Osteoblast (primary cell): ENCODE results near the gene TNNI3K. TPM values are rescaled to one million over a fixed set of nuclear protein-coding genes. Genes with fewer than 3 reads are reported as not detected.

Experiments used
- DNase-seq: peaks from one replicate; pipeline ENCODE4 v3.0.0; 2011; ENCODE audit warnings: low spot score, mixed read lengths; ENCODE audit not compliant: insufficient read length; ENCODE audit errors: missing footprints
- H2AFZ ChIP-seq: 2 replicates; pipeline ENCODE4 v1.6.0; 2011; ENCODE audit warnings: mild to moderate bottlenecking, low read length
- H3K27ac ChIP-seq: 2 replicates; pipeline ENCODE4 v1.5.1; 2011; ENCODE audit warnings: mild to moderate bottlenecking, low read depth, low read length, moderate library complexity
- H3K27me3 ChIP-seq: 2 replicates; pipeline ENCODE4 v1.6.0; 2012; ENCODE audit warnings: mild to moderate bottlenecking, control low read depth, inconsistent platforms, low read length, moderate library complexity; ENCODE audit not compliant: insufficient read depth
- H3K36me3 ChIP-seq: 2 replicates; pipeline ENCODE4 v1.5.1; 2011; ENCODE audit warnings: mild to moderate bottlenecking, low read length, control low read depth, moderate library complexity; ENCODE audit not compliant: insufficient read depth
- H3K4me1 ChIP-seq: 2 replicates; pipeline ENCODE4 v1.5.1; 2011; ENCODE audit warnings: mild to moderate bottlenecking, low read length, control low read depth, moderate library complexity; ENCODE audit not compliant: insufficient read depth
- H3K4me2 ChIP-seq: 2 replicates; pipeline ENCODE4 v1.6.0; 2011; ENCODE audit warnings: mild to moderate bottlenecking, low read length; ENCODE audit not compliant: insufficient read depth
- H3K4me3 ChIP-seq: fragments of 200-600 bp; sonication (generic); 3 replicates; pipeline ENCODE4 v1.5.1; 2012; ENCODE audit warnings: mild to moderate bottlenecking, low read length, inconsistent platforms; ENCODE audit not compliant: insufficient read depth
- H3K79me2 ChIP-seq: 2 replicates; pipeline ENCODE4 v1.6.0; 2012; ENCODE audit warnings: mild to moderate bottlenecking, low read length, control low read depth, inconsistent platforms; ENCODE audit not compliant: insufficient read depth
- H3K9me3 ChIP-seq: 2 replicates; pipeline ENCODE4 v1.5.1; 2011; ENCODE audit warnings: low read depth, low read length, control low read depth
- H4K20me1 ChIP-seq: 2 replicates; pipeline ENCODE4 v1.6.0; 2012; ENCODE audit warnings: mild to moderate bottlenecking, low read length, control low read depth; ENCODE audit not compliant: insufficient read depth
- total RNA-seq: library from RNA; depleted of rRNA; stranded (reverse); fragments of >200 nt; gene quantifications from 2 replicates; pipeline ENCODE4 v1.2.3, GENCODE V29; 2012
- TF ChIP-seq, protein P1 (sequence below): IDR thresholded peaks from 2 replicates; pipeline ENCODE4 v1.5.1; 2011; ENCODE audit warnings: mild to moderate bottlenecking, low read depth, low read length, moderate library complexity; ENCODE audit errors: extremely low read depth

Gene TNNI3K
- total RNA-seq, 1 donor = 0.72 TPM

DNA sequence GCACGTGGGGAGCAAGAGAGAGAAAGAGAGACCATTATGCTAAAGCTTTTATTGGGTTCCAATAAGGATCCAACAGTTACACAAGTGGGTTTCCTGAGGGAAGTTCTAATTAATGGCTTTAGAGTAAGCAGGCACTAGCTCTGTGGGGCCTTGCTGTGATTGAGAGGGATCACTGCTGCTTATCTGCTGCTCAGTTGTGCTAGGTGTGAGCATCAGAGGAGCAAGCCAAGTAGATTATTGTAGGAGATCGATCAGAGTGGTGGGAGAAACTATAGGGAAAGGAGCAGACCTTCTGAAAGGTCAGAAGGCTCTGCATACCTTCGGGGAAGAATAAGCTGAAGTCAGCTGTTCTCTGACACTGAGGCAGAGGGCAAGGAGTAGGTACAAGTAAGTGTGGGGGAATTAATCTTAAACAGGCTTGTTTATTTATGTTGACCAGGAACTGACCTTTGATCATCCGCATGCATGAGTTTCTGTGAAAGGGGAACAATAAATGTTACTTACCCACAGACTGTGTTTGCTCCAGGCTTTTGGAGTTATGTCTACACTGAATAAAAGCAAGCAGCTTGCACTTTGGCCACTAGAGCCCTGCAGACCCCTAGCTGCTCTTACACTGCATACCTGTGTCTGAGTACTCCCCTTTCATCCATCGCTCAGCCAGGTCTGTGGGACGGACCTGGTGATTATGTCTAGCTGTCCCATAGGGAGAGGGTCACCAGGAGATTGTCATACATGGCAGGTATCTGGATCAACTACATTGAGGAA is 89.7 kb downstream of the TNNI3K start:
- Histone ChIP-seq H3K4me1 (no peaks in the 10 kb centered on the region), H3K4me2 (no peak overlapping the region), H3K79me2 (no peaks in the 10 kb centered on the region), H3K9me3 (no peaks in the 10 kb centered on the region), H3K4me3 (no peak overlapping the region), H2AFZ (no peak overlapping the region), H3K27me3 (no peaks in the 10 kb centered on the region), H4K20me1 (no peaks in the 10 kb centered on the region), H3K36me3 (no peaks in the 10 kb centered on the region), H3K27ac (no peak overlapping the region)
- TF ChIP-seq, protein P1, sequence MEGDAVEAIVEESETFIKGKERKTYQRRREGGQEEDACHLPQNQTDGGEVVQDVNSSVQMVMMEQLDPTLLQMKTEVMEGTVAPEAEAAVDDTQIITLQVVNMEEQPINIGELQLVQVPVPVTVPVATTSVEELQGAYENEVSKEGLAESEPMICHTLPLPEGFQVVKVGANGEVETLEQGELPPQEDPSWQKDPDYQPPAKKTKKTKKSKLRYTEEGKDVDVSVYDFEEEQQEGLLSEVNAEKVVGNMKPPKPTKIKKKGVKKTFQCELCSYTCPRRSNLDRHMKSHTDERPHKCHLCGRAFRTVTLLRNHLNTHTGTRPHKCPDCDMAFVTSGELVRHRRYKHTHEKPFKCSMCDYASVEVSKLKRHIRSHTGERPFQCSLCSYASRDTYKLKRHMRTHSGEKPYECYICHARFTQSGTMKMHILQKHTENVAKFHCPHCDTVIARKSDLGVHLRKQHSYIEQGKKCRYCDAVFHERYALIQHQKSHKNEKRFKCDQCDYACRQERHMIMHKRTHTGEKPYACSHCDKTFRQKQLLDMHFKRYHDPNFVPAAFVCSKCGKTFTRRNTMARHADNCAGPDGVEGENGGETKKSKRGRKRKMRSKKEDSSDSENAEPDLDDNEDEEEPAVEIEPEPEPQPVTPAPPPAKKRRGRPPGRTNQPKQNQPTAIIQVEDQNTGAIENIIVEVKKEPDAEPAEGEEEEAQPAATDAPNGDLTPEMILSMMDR = no peak
- no peak for DNase-seq

DNA sequence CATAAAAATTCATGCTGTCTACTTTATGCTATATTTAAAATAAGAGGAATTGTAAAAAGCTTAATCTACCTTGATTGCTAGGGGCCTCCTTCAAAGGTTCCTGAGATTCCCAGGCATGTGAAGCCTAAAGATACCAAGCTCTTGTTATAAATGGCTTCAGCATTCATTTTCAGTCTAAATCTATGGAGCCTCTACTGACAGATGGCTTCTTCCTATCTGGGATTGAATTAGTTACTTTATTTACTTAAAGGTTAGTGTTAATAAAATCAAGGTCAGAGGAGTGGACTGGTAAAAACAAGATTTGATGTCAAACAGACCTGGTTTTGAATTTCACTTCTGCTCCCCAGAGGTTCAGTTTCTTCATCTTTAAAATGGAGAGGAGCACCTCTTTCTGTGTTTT is 93.7 kb downstream of the TNNI3K start:
- Histone ChIP-seq H3K4me2 (no peak overlapping the region), H3K9me3 (no peaks in the 10 kb centered on the region), H3K36me3 (no peaks in the 10 kb centered on the region), H4K20me1 (no peaks in the 10 kb centered on the region), H3K27me3 (no peaks in the 10 kb centered on the region), H3K27ac (no peak overlapping the region), H3K4me3 (no peak overlapping the region), H3K4me1 (no peaks in the 10 kb centered on the region), H2AFZ (no peak overlapping the region), H3K79me2 (no peaks in the 10 kb centered on the region)
- DNase-seq = no peak
- TF ChIP-seq, protein P1 = no peak

DNA sequence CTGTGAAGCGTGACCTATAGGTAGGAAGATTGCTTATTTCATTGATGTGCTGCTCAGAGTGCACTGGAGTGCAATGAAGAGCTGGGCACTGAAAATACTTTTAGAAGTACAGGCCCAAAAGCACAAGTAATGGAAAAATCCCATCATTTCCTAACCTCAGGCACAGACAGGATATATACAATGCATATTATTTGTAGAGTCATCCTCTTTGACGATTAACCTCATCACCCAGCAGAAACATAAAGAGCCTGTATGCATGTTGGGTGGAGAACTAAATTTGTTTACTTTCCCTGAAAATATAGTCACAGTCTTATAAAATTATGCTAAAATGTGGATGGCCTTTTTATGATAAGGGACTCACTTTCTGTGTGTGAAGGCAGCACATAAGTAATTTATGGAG is 98.1 kb downstream of the TNNI3K start:
- Histone ChIP-seq H4K20me1 (no peaks in the 10 kb centered on the region), H3K27ac (no peak overlapping the region), H2AFZ (no peak overlapping the region), H3K27me3 (no peaks in the 10 kb centered on the region), H3K4me3 (no peak overlapping the region), H3K79me2 (no peaks in the 10 kb centered on the region), H3K36me3 (no peaks in the 10 kb centered on the region), H3K4me1 (no peaks in the 10 kb centered on the region), H3K9me3 (no peaks in the 10 kb centered on the region), H3K4me2 (no peak overlapping the region)
- TF ChIP-seq, protein P1 = no peak
- DNase-seq = no peak

DNA sequence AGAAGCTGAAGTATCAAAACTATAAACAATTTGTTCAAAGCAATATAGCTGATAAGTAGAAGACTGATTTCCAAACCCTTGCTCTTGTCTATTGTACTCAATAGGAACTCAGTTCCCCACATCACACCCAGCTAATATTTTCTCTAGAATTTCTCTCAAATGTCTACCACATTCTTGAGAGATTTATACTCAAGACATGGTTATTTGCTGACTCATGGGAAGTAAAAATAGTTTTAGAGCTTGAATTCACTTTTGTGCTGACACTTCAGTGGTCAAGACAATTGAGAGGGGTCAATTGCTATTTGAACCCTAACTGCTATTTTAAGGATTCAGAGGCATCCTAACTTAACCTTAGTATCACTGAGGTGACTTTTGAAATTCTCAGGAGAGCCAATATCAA is 99.0 kb downstream of the TNNI3K start:
- Histone ChIP-seq H3K36me3 (no peaks in the 10 kb centered on the region), H4K20me1 (no peaks in the 10 kb centered on the region), H3K27ac (no peak overlapping the region), H3K4me3 (no peak overlapping the region), H3K9me3 (no peaks in the 10 kb centered on the region), H3K4me1 (no peaks in the 10 kb centered on the region), H3K27me3 (no peaks in the 10 kb centered on the region), H3K4me2 (no peak overlapping the region), H2AFZ (no peak overlapping the region), H3K79me2 (no peaks in the 10 kb centered on the region)
- no peak for DNase-seq
- TF ChIP-seq, protein P1 = no peak
